HCT116 (cell line): ENCODE results near the gene CRIP2. TPM values are rescaled to one million over a fixed set of nuclear protein-coding genes. Genes with fewer than 3 reads are reported as not detected.

Experiments used
- ATAC-seq: fragments of 200-7000 bp; cut with Tn5 transposase; 2 replicates; pipeline ENCODE4 v1.9.1; 2020; ENCODE audit warnings: mild to moderate bottlenecking, moderate library complexity
- BruUV-seq: library from RNA; stranded (reverse); fragments of 400-500 nt; replicated peaks from 2 replicates; lab custom pipeline; 2021; lab: Mats Ljungman, UMichigan
- CTCF ChIA-PET: fragments of 300-600 bp; sonication (Branson Sonifier 250); formaldehyde crosslinking; loops from one replicate; lab custom pipeline; 2021; ENCODE audit warnings: antibody characterized with exemption; lab: Charles Lee
- POLR2A ChIA-PET: fragments of 300-600, 350-600 bp; sonication (Branson Sonifier 250); formaldehyde crosslinking; loops from one replicate; lab custom pipeline; 2021; ENCODE audit warnings: antibody characterized with exemption; lab: Charles Lee
- RAD21 ChIA-PET, 2 experiments: fragments of 300-600 bp; sonication (Branson Sonifier 250); formaldehyde crosslinking; loops; one replicate each; lab custom pipeline; 2023; ENCODE audit warnings: low total read pairs in 2 of 2; ENCODE audit not compliant: uncharacterized antibody in 2 of 2, unreplicated experiment in 2 of 2, low non-redundant PET in 1 of 2; lab: Charles Lee
- DNase-seq: peaks from one replicate; pipeline ENCODE4 v3.0.0-alpha.2; 2010; ENCODE audit warnings: low read depth, low spot score
- H2AFZ ChIP-seq: fragments of 200-600 bp; shearing (Covaris generic), sonication (generic); 2 replicates; pipeline ENCODE4 v1.6.1; 2017; ENCODE audit warnings: low read depth, mixed run types, mixed read lengths, antibody characterized with exemption, low read length; ENCODE audit not compliant: poor library complexity, severe bottlenecking
- H3K27ac ChIP-seq: 2 replicates; pipeline ENCODE4 v1.5.1; 2012; ENCODE audit warnings: low read depth, low read length
- H3K27me3 ChIP-seq: fragments of 200-600 bp; sonication (generic); 2 replicates; pipeline ENCODE4 v1.6.1; 2016; ENCODE audit warnings: mixed run types, low read length, mixed read lengths; ENCODE audit not compliant: insufficient read depth
- H3K36me3 ChIP-seq, 2 experiments: fragments of 200-500 bp in 1 of 2; fragments of 200-600 bp in 1 of 2; sonication (Bioruptor generic) in 1 of 2; sonication (generic) in 1 of 2; 2 replicates each; pipeline versions ENCODE4 v1.5.1 to v1.6.1; 2014 to 2016; ENCODE audit warnings: low read length in 2 of 2, inconsistent platforms in 1 of 2, mixed read lengths in 1 of 2, mixed run types in 1 of 2; ENCODE audit not compliant: insufficient read depth in 2 of 2, control insufficient read depth in 1 of 2
- H3K4me1 ChIP-seq, 2 experiments: fragments of 200-600 bp in 1 of 2; sonication (generic) in 1 of 2; 2 replicates each; pipeline versions ENCODE4 v1.5.1 to v1.6.1; 2012 to 2017; ENCODE audit warnings: low read length in 2 of 2, inconsistent platforms in 1 of 2, mild to moderate bottlenecking in 1 of 2, mixed read lengths in 1 of 2, mixed run types in 1 of 2, moderate library complexity in 1 of 2; ENCODE audit not compliant: insufficient read depth in 2 of 2, control insufficient read depth in 1 of 2
- H3K4me2 ChIP-seq: fragments of 200-600 bp; sonication (generic); 2 replicates; pipeline ENCODE4 v1.6.1; 2017; ENCODE audit warnings: mixed run types, low read length, mixed read lengths
- H3K4me3 ChIP-seq, 2 experiments: fragments of 200-600 bp in 1 of 2; sonication (generic) in 1 of 2; replicated peaks in 1 of 2; 2 replicates each; pipeline ENCODE4 v1.5.1; 2011 to 2016; ENCODE audit warnings: low read length in 2 of 2, control low read depth in 1 of 2, low read depth in 1 of 2, mild to moderate bottlenecking in 1 of 2, mixed read lengths in 1 of 2, mixed run types in 1 of 2
- H3K79me2 ChIP-seq: fragments of 200-600 bp; sonication (generic); 2 replicates; pipeline ENCODE4 v1.6.1; 2017; ENCODE audit warnings: mild to moderate bottlenecking, mixed run types, low read length, moderate library complexity, mixed read lengths; ENCODE audit not compliant: insufficient read depth
- H3K9ac ChIP-seq: fragments of 200-600 bp; sonication (generic); 2 replicates; pipeline ENCODE4 v1.6.1; 2016; ENCODE audit warnings: low read length, mixed read lengths
- H3K9me2 ChIP-seq: fragments of 200-600 bp; sonication (generic), shearing (Covaris generic); 2 replicates; pipeline ENCODE4 v1.6.1; 2017; ENCODE audit warnings: mixed run types, mild to moderate bottlenecking, moderate library complexity; ENCODE audit not compliant: insufficient read depth
- H3K9me3 ChIP-seq, 2 experiments: fragments of 200-500 bp in 1 of 2; fragments of 200-600 bp in 1 of 2; sonication (Bioruptor generic) in 1 of 2; sonication (generic) in 1 of 2; 2 replicates each; pipeline ENCODE4 v1.6.1; 2014 to 2017; ENCODE audit warnings: low read length in 2 of 2, mixed read lengths in 2 of 2, inconsistent platforms in 1 of 2, low read depth in 1 of 2, mild to moderate bottlenecking in 1 of 2, mixed run types in 1 of 2, moderate library complexity in 1 of 2; ENCODE audit not compliant: control insufficient read depth in 1 of 2, insufficient read depth in 1 of 2
- H4K20me1 ChIP-seq: fragments of 200-600 bp; sonication (generic), shearing (Covaris generic); 2 replicates; pipeline ENCODE4 v1.6.1; 2017; ENCODE audit warnings: mixed run types, mild to moderate bottlenecking, moderate library complexity; ENCODE audit not compliant: insufficient read depth
- CTCF ChIP-seq, 3 experiments: fragments of 200-600 bp in 1 of 3; sonication (generic) in 1 of 3; IDR thresholded peaks in 2 of 3; conservative IDR thresholded peaks in 1 of 3; 2 replicates each; pipeline ENCODE4 v1.5.1; 2012 to 2017; ENCODE audit warnings: low read depth in 2 of 3, low read length in 2 of 3, antibody characterized with exemption in 1 of 3, borderline replicate concordance in 1 of 3, control low read depth in 1 of 3, mild to moderate bottlenecking in 1 of 3, mixed read lengths in 1 of 3, mixed run types in 1 of 3, moderate library complexity in 1 of 3; ENCODE audit not compliant: insufficient read depth in 1 of 3
- EZH2phosphoT487 ChIP-seq: fragments of 200-600 bp; IDR thresholded peaks from 2 replicates; pipeline ENCODE4 v1.6.1; 2018; ENCODE audit warnings: antibody characterized with exemption, borderline replicate concordance
- POLR2AphosphoS5 ChIP-seq: IDR thresholded peaks from 2 replicates; pipeline ENCODE4 v1.6.1; 2011; ENCODE audit warnings: mild to moderate bottlenecking, low read depth, low read length, moderate library complexity
- intact Hi-C: fragments of 100-400 bp; cut with micrococcal nuclease; formaldehyde crosslinking; loops from 2 replicates; pipeline ENCODE4 v1.10.0; 2022
- total RNA-seq: library from RNA; stranded (reverse); gene quantifications from one replicate; pipeline ENCODE4 v1.2.1, GENCODE V29; 2021; ENCODE audit not compliant: unreplicated experiment

The CRIP2 gene
- total RNA-seq, 1 experiment from 2014 or later, result 31.1 TPM

GRCh38 chr14:105487986-105488777, 13.6 kb downstream of the CRIP2 start:
- peak overlapping the region; percentile 65 to 87 for H3K4me3 ChIP-seq

More at GRCh38 chr14:105487986-105488777, 13.6 kb downstream of the CRIP2 start:
- ChIA-PET CTCF (interaction anchor here (2.0 to 2.5 kb wide), 2 partner anchors 40 to 116 kb away, joined by 11 to 77 read pairs; no protein-coding TSS in a partner anchor), POLR2A (no interaction called here), RAD21 (no interaction called here)
- Histone ChIP-seq H3K4me2 (peak overlapping the region; percentile 99), H3K79me2 (peaks cover 18% of the 10 kb centered on the region), H3K27me3 (no peaks in the 10 kb centered on the region), H3K9me3 (no peaks in the 10 kb centered on the region), H3K9ac (peak overlapping the region; percentile 97), H2AFZ (no peak overlapping the region), H3K36me3 (0 out of 4 replicates have a peak, but pooled peaks cover 0 to 3% of the 10 kb centered on the region in 2 experiments), H3K9me2 (no peaks in the 10 kb centered on the region), H4K20me1 (no peaks in the 10 kb centered on the region; the same call in 1 of the 2 replicates), H3K4me1 (peaks cover 25 to 70% of the 10 kb centered on the region in 2 experiments), H3K27ac (peak overlapping the region; percentile 100)
- TSS peak; percentile 28 for BruUV-seq
- peak in 1 of 3 experiments; percentile 9; a peak in 1 of 6 replicates for TF ChIP-seq CTCF (IDR thresholded peaks at IDR 0.05 in 2 of 3, conservative IDR thresholded peaks at IDR 0.05 in 1 of 3; ENCODE audit: borderline replicate concordance in 1 of 3, insufficient read depth in 1 of 3, low read depth in 2 of 3, low read length in 2 of 3)
- TF ChIP-seq EZH2phosphoT487, result no peak
- 0 out of 2 replicates have a peak, but pooled peaks have one; percentile 18 for TF ChIP-seq POLR2AphosphoS5
- intact Hi-C loops, result no loop called here
- DNase-seq (no peak), ATAC-seq (no peak)
